IMR-90 (cell line): ENCODE results near the gene SDR39U1. TPM values are rescaled to one million over a fixed set of nuclear protein-coding genes. Genes with fewer than 3 reads are reported as not detected.

Source experiments
- ATAC-seq: fragments of 200-7000 bp; cut with Tn5 transposase; 2 replicates; pipeline ENCODE4 v1.9.1; 2020; ENCODE audit warnings: low read depth, mild to moderate bottlenecking, moderate library complexity
- BruUV-seq: library from RNA; stranded (reverse); fragments of 400-500 nt; replicated peaks from 2 replicates; lab custom pipeline; 2021; lab: Mats Ljungman, UMichigan
- CTCF ChIA-PET: fragments of 300-600 bp; formaldehyde crosslinking; extraction: SDS; loops from one replicate; lab custom pipeline; 2021; ENCODE audit warnings: antibody characterized with exemption; lab: Yijun Ruan, JAX
- POLR2A ChIA-PET: fragments of 300-600 bp; sonication (Branson Sonifier 250); formaldehyde crosslinking; loops from one replicate; lab custom pipeline; 2022; ENCODE audit warnings: antibody characterized with exemption; ENCODE audit not compliant: unreplicated experiment; lab: Charles Lee
- DNase-seq: peaks from one replicate; pipeline ENCODE4 v3.0.0; 2013
- H2AFZ ChIP-seq: replicated peaks from 2 replicates; pipeline ENCODE3; 2013; ENCODE audit warnings: low read length, mild to moderate bottlenecking; ENCODE audit not compliant: poor library complexity
- H2AK5ac ChIP-seq: 2 replicates; pipeline ENCODE4 v1.6.1; 2013; ENCODE audit warnings: low read depth, low read length, inconsistent platforms
- H2AK9ac ChIP-seq: replicated peaks from 2 replicates; pipeline ENCODE3; 2013; ENCODE audit warnings: mild to moderate bottlenecking, low read depth, low read length, moderate library complexity; ENCODE audit not compliant: poor library complexity
- H2BK120ac ChIP-seq: 2 replicates; pipeline ENCODE4 v1.6.1; 2013; ENCODE audit warnings: low read depth, low read length, inconsistent platforms
- H2BK15ac ChIP-seq: 3 replicates; pipeline ENCODE4 v1.6.1; 2013; ENCODE audit warnings: low read depth, low read length, inconsistent platforms
- H2BK20ac ChIP-seq: 2 replicates; pipeline ENCODE4 v1.6.1; 2013; ENCODE audit warnings: low read depth, mild to moderate bottlenecking, inconsistent platforms, low read length, moderate library complexity
- H2BK5ac ChIP-seq: 2 replicates; pipeline ENCODE4 v1.6.1; 2013; ENCODE audit warnings: mild to moderate bottlenecking, low read depth, low read length, inconsistent platforms; ENCODE audit not compliant: poor library complexity, severe bottlenecking
- H3K14ac ChIP-seq: replicated peaks from 2 replicates; pipeline ENCODE4 v1.6.1; 2013; ENCODE audit warnings: low read depth, low read length, inconsistent platforms
- H3K18ac ChIP-seq: 2 replicates; pipeline ENCODE4 v1.6.1; 2013; ENCODE audit warnings: low read depth, low read length, control low read depth
- H3K23ac ChIP-seq: 2 replicates; pipeline ENCODE4 v1.6.1; 2013; ENCODE audit warnings: low read depth, low read length, inconsistent platforms
- H3K27ac ChIP-seq: 2 replicates; pipeline ENCODE4 v1.5.1; 2013; ENCODE audit warnings: mild to moderate bottlenecking, control low read depth, low read length; ENCODE audit not compliant: insufficient read depth
- H3K27me3 ChIP-seq: 2 replicates; pipeline ENCODE4 v1.6.1; 2013; ENCODE audit warnings: low read length; ENCODE audit not compliant: control insufficient read depth, insufficient read depth
- H3K36me3 ChIP-seq: 2 replicates; pipeline ENCODE4 v1.6.1; 2013; ENCODE audit warnings: low read length, mixed read lengths; ENCODE audit not compliant: control insufficient read depth, insufficient read depth
- H3K4ac ChIP-seq: 2 replicates; pipeline ENCODE4 v1.6.1; 2013; ENCODE audit warnings: low read depth, low read length, inconsistent platforms
- H3K4me1 ChIP-seq: 2 replicates; pipeline ENCODE4 v1.6.1; 2013; ENCODE audit warnings: low read length, mixed read lengths; ENCODE audit not compliant: control insufficient read depth, insufficient read depth
- H3K4me2 ChIP-seq: 2 replicates; pipeline ENCODE4 v1.6.1; 2013; ENCODE audit warnings: low read depth, mild to moderate bottlenecking, control low read depth, low read length, moderate library complexity
- H3K4me3 ChIP-seq: 2 replicates; pipeline ENCODE4 v1.5.1; 2013; ENCODE audit warnings: low read depth, mild to moderate bottlenecking, control low read depth, low read length, moderate library complexity; ENCODE audit not compliant: insufficient read depth
- H3K56ac ChIP-seq: 2 replicates; pipeline ENCODE4 v1.6.1; 2013; ENCODE audit warnings: low read length, inconsistent platforms; ENCODE audit not compliant: insufficient read depth; ENCODE audit errors: extremely low read depth
- H3K79me1 ChIP-seq, 2 experiments: 2 replicates each; pipeline ENCODE4 v1.6.1; 2013; ENCODE audit warnings: low read length in 2 of 2, inconsistent platforms in 1 of 2, low read depth in 1 of 2
- H3K9ac ChIP-seq: 2 replicates; pipeline ENCODE4 v1.6.1; 2013; ENCODE audit warnings: low read depth, low read length, control low read depth
- H3K9me1 ChIP-seq: 2 replicates; pipeline ENCODE4 v1.6.1; 2013; ENCODE audit warnings: low read length, inconsistent platforms; ENCODE audit not compliant: insufficient read depth
- H3K9me3 ChIP-seq: 2 replicates; pipeline ENCODE4 v1.6.1; 2013; ENCODE audit warnings: low read length; ENCODE audit not compliant: control insufficient read depth, insufficient read depth
- H4K20me1 ChIP-seq: 2 replicates; pipeline ENCODE4 v1.6.1; 2013; ENCODE audit warnings: low read length, inconsistent platforms; ENCODE audit not compliant: insufficient read depth
- H4K5ac ChIP-seq: 2 replicates; pipeline ENCODE4 v1.6.1; 2013; ENCODE audit warnings: mild to moderate bottlenecking, low read depth, low read length, control low read depth
- H4K8ac ChIP-seq, 2 experiments: 2 replicates each; pipeline ENCODE4 v1.6.1; 2013; ENCODE audit warnings: low read depth in 2 of 2, low read length in 2 of 2, control low read depth in 1 of 2, inconsistent platforms in 1 of 2
- H4K91ac ChIP-seq: 2 replicates; pipeline ENCODE4 v1.6.1; 2013; ENCODE audit warnings: low read depth, low read length, inconsistent platforms; ENCODE audit not compliant: insufficient read depth
- BHLHE40 ChIP-seq: fragments of 150-350 bp; IDR thresholded peaks from 2 replicates; pipeline ENCODE4 v1.6.1; 2016; ENCODE audit warnings: mild to moderate bottlenecking, low read depth, low read length
- CEBPB ChIP-seq: IDR thresholded peaks from 2 replicates; pipeline ENCODE4 v1.6.1; 2012; ENCODE audit warnings: low read depth, low read length, improper control_type of control experiment
- CHD1 ChIP-seq: IDR thresholded peaks from 2 replicates; pipeline ENCODE4 v1.6.1; 2012; ENCODE audit warnings: low read depth, low read length, improper control_type of control experiment
- CTCF ChIP-seq: conservative IDR thresholded peaks from 2 replicates; pipeline ENCODE4 v1.5.1; 2012; ENCODE audit warnings: mild to moderate bottlenecking, low read depth, low read length, improper control_type of control experiment
- ELK1 ChIP-seq: fragments of 150-350 bp; IDR thresholded peaks from 2 replicates; pipeline ENCODE4 v1.6.1; 2016; ENCODE audit warnings: low read depth, mild to moderate bottlenecking, low read length, moderate library complexity, borderline replicate concordance
- FOS ChIP-seq: fragments of 150-350 bp; IDR thresholded peaks from 2 replicates; pipeline ENCODE4 v1.6.1; 2016; ENCODE audit warnings: low read depth, low read length
- MAFK ChIP-seq: IDR thresholded peaks from 2 replicates; pipeline ENCODE4 v1.6.1; 2012; ENCODE audit warnings: low read depth, low read length, improper control_type of control experiment
- MAZ ChIP-seq: IDR thresholded peaks from 2 replicates; pipeline ENCODE4 v1.6.1; 2012; ENCODE audit warnings: low read depth, mild to moderate bottlenecking, low read length, improper control_type of control experiment, moderate library complexity, borderline replicate concordance
- NFE2L2 ChIP-seq: fragments of 150-350 bp; IDR thresholded peaks from 2 replicates; pipeline ENCODE4 v1.6.1; 2016; ENCODE audit warnings: low read depth, mild to moderate bottlenecking, low read length
- POLR2A ChIP-seq: IDR thresholded peaks from 2 replicates; pipeline ENCODE4 v1.6.1; 2012; ENCODE audit warnings: mild to moderate bottlenecking, low read depth, low read length
- RCOR1 ChIP-seq: IDR thresholded peaks from 2 replicates; pipeline ENCODE4 v1.6.1; 2012; ENCODE audit warnings: mild to moderate bottlenecking, low read length, improper control_type of control experiment; ENCODE audit not compliant: insufficient replicate concordance
- RFX5 ChIP-seq: IDR thresholded peaks from 2 replicates; pipeline ENCODE4 v1.8.0; 2012; ENCODE audit warnings: low read depth, mild to moderate bottlenecking, low read length, moderate library complexity
- SMC3 ChIP-seq: fragments of 150-350 bp; IDR thresholded peaks from 2 replicates; pipeline ENCODE4 v1.6.1; 2016; ENCODE audit warnings: low read depth, mild to moderate bottlenecking, antibody characterized with exemption, low read length, moderate library complexity
- WGBS, 2 experiments: methylation state at CpG; one replicate each; pipeline versions ENCODE4 v1.1.5 to v1.1.7; 2013; ENCODE audit warnings: missing lambda C conversion rate in 2 of 2; ENCODE audit not compliant: insufficient read length in 1 of 2; ENCODE audit errors: extremely low coverage in 2 of 2; 5-methylcytosine and 5-hydroxymethylcytosine counted together
- dilution Hi-C: fragments of 300-500 bp; cut with HindIII; formaldehyde crosslinking; loops from one replicate; pipeline ENCODE4 v1.14.3; 2018; ENCODE audit warnings: low sequenced_read_pairs; ENCODE audit not compliant: unreplicated experiment
- in situ Hi-C: fragments of 300-500 bp; cut with MboI; formaldehyde crosslinking; loops from 3 replicates; pipeline ENCODE4 v1.14.3; 2019; ENCODE audit warnings: low sequenced_read_pairs, inconsistent platforms, mixed read lengths
- intact Hi-C: fragments of 100-400 bp; cut with micrococcal nuclease; formaldehyde crosslinking; loops from 2 replicates; pipeline ENCODE4 v1.10.0; 2022
- polyA plus RNA-seq, 3 experiments: library from polyadenylated mRNA; depleted of rRNA; stranded (reverse); fragments of >200 nt; gene quantifications; 2 replicates each; pipeline ENCODE4 v1.2.3, GENCODE V29; 2012; ENCODE audit warnings: low replicate concordance in 1 of 3
- total RNA-seq: library from RNA; depleted of rRNA; stranded (reverse); fragments of >200 nt; gene quantifications from 2 replicates; pipeline ENCODE4 v1.2.3, GENCODE V29; 2012

SDR39U1 gene
- total and polyA plus RNA-seq, 2 of the 4 experiments (the other 2 are of a cell fraction) = 7.5 to 46.3 TPM

GRCh38 chr14:24443053-24443665, 583 bp upstream of the SDR39U1 start (continued):
- TF ChIP-seq CEBPB = no peak

GRCh38 chr14:24441904-24442239, 704 bp downstream of the SDR39U1 start:
- Histone ChIP-seq H2BK5ac (peak overlapping the region; percentile 53), H4K8ac (peak overlapping the region; percentile 93 to 95), H2AK9ac (peak overlapping the region; percentile 97), H3K56ac (peak overlapping the region; percentile 93), H4K5ac (peak overlapping the region; percentile 36), H3K27ac (peak overlapping the region; percentile 84), H2BK20ac (no peak overlapping the region), H3K4ac (peak overlapping the region; percentile 89), H4K20me1 (peaks cover 8% of the 10 kb centered on the region), H3K79me1 (peaks cover 14 to 39% of the 10 kb centered on the region in 2 experiments; a peak in 3 of 4 replicates), H3K23ac (peak overlapping the region; percentile 90), H3K4me1 (peaks cover 2% of the 10 kb centered on the region), H3K27me3 (no peaks in the 10 kb centered on the region), H3K18ac (peak overlapping the region; percentile 31), H2AFZ (peak overlapping the region; percentile 94), H3K9me1 (no peaks in the 10 kb centered on the region), H3K9me3 (no peaks in the 10 kb centered on the region), H2AK5ac (peak overlapping the region; percentile 73), H3K9ac (peak overlapping the region; percentile 87), H2BK15ac (peak overlapping the region; percentile 42; the same call in 1 of the 3 replicates), H2BK120ac (peak overlapping the region; percentile 37; the same call in 1 of the 2 replicates), H3K4me2 (peak overlapping the region; percentile 92), H3K36me3 (peaks cover 34% of the 10 kb centered on the region), H4K91ac (peak overlapping the region; percentile 74), H3K14ac (peak overlapping the region; percentile 91), H3K4me3 (peak overlapping the region; percentile 54)
- POLR2A ChIA-PET = interaction anchor here (0.8 to 0.9 kb wide), 2 partner anchors 12 to 75 kb away, joined by 3 to 5 read pairs; partner anchors contain the start of genes CBLN3 and KHNYN
- TF ChIP-seq RFX5 (no peak), ELK1 (no peak), POLR2A (no peak), MAFK (no peak), SMC3 (no peak), BHLHE40 (no peak), CTCF (no peak), MAZ (no peak), RCOR1 (no peak), CHD1 (no peak), FOS (no peak), NFE2L2 (no peak)
- WGBS, 2 experiments = no CpG with 5 or more reads among the region's 12 CpGs
- dilution Hi-C loops (no loop called here), in situ Hi-C loops (loop anchor here (25.0 kb wide), 1 partner anchor 1130 kb away; the partner anchor contains the start of genes BCL2L2, PABPN1 and PPP1R3E), intact Hi-C loops (no loop called here)
- no TSS peak for BruUV-seq
- peak; percentile 52 for DNase-seq
- CTCF ChIA-PET = interaction anchor here (0.9 to 2.0 kb wide), 5 partner anchors 10 to 199 kb away, joined by 3 to 12 read pairs (median 6); no protein-coding TSS in a partner anchor
- ATAC-seq = peak; percentile 32
